Mucosa of stomach (tissue), 1 donor: ENCODE measurements around the gene KRTAP10-3.
"Not testable (repeated sequence)": the region's sequence is repeated elsewhere in the genome, so short reads cannot be mapped to it uniquely, and the experiment has no call there.

Source experiments
- H3K27me3 ChIP-seq: one replicate; pipeline ENCODE4 v1.7.0; 2013; ENCODE audit warnings: mild to moderate bottlenecking, low read length; ENCODE audit not compliant: control insufficient read depth, insufficient read depth
- H3K36me3 ChIP-seq: one replicate; pipeline ENCODE4 v1.7.0; 2013; ENCODE audit warnings: low read length; ENCODE audit not compliant: control insufficient read depth, insufficient read depth
- H3K4me1 ChIP-seq: one replicate; pipeline ENCODE4 v1.7.0; 2013; ENCODE audit warnings: mild to moderate bottlenecking, low read length; ENCODE audit not compliant: control insufficient read depth, insufficient read depth
- H3K4me3 ChIP-seq: one replicate; pipeline ENCODE4 v1.7.0; 2013; ENCODE audit warnings: low read length
- H3K9ac ChIP-seq: one replicate; pipeline ENCODE4 v1.7.0; 2013; ENCODE audit warnings: mild to moderate bottlenecking, low read length, moderate library complexity
- H3K9me3 ChIP-seq: one replicate; pipeline ENCODE4 v1.7.0; 2013; ENCODE audit warnings: mild to moderate bottlenecking, low read length, moderate library complexity; ENCODE audit not compliant: control insufficient read depth
- donor health status: Pancreatic carcinoma.

KRTAP10-3 gene

GRCh38 chr21:44564099-44564498, 5.5 kb upstream of the KRTAP10-3 start:
- Histone ChIP-seq H3K9me3 (no peaks in the 10 kb centered on the region), H3K4me3 (no peak overlapping the region), H3K27me3 (no peaks in the 10 kb centered on the region), H3K36me3 (no peaks in the 10 kb centered on the region), H3K4me1 (no peaks in the 10 kb centered on the region), H3K9ac (no peak overlapping the region)

- not testable (repeated sequence) for H3K4me1 ChIP-seq, H3K9ac ChIP-seq, H3K36me3 ChIP-seq, H3K4me3 ChIP-seq, H3K27me3 ChIP-seq, H3K9me3 ChIP-seq
These were observed 293 bp downstream of the KRTAP10-3 start for GRCh38 chr21:44558329-44558675.

GRCh38 chr21:44557491-44558328, 885 bp downstream of the KRTAP10-3 start:
- Histone ChIP-seq H3K36me3 (no peaks in the 10 kb centered on the region), H3K4me3 (no peak overlapping the region), H3K9me3 (no peaks in the 10 kb centered on the region), H3K27me3 (peaks cover 8% of the 10 kb centered on the region), H3K4me1 (no peaks in the 10 kb centered on the region), H3K9ac (no peak overlapping the region)

GRCh38 chr21:44556879-44557278, 1.7 kb downstream of the KRTAP10-3 start:
- Histone ChIP-seq H3K9me3 (no peaks in the 10 kb centered on the region), H3K36me3 (no peaks in the 10 kb centered on the region), H3K27me3 (peaks cover 8% of the 10 kb centered on the region), H3K9ac (no peak overlapping the region), H3K4me3 (no peak overlapping the region), H3K4me1 (no peaks in the 10 kb centered on the region)

GRCh38 chr21:44555200-44555875, 3.3 kb downstream of the KRTAP10-3 start:
- Histone ChIP-seq H3K27me3 (peaks cover 8% of the 10 kb centered on the region), H3K9me3 (no peaks in the 10 kb centered on the region)

GRCh38 chr21:44552681-44553080, 5.9 kb downstream of the KRTAP10-3 start:
- no peaks in the 10 kb centered on the region for H3K36me3 ChIP-seq
- H3K27me3 ChIP-seq: peaks cover 7% of the 10 kb centered on the region
- H3K9me3 ChIP-seq: no peaks in the 10 kb centered on the region
- peaks cover 5% of the 10 kb centered on the region for H3K4me1 ChIP-seq
- H3K4me3 ChIP-seq: no peak overlapping the region
- H3K9ac ChIP-seq: no peak overlapping the region

More at GRCh38 chr21:44555200-44555875, 3.3 kb downstream of the KRTAP10-3 start:
- Histone ChIP-seq H3K4me3 (no peak overlapping the region), H3K36me3 (no peaks in the 10 kb centered on the region), H3K9ac (no peak overlapping the region), H3K4me1 (no peaks in the 10 kb centered on the region)

GRCh38 chr21:44552136-44552535, 6.5 kb downstream of the KRTAP10-3 start:
- Histone ChIP-seq H3K27me3 (peaks cover 4% of the 10 kb centered on the region), H3K4me1 (peaks cover 5% of the 10 kb centered on the region), H3K9ac (no peak overlapping the region), H3K4me3 (no peak overlapping the region), H3K9me3 (no peaks in the 10 kb centered on the region), H3K36me3 (no peaks in the 10 kb centered on the region)

GRCh38 chr21:44551340-44551961, 7.1 kb downstream of the KRTAP10-3 start, which contains the start of gene KRTAP10-2:
Gene KRTAP10-2 (minus strand): TSS chr21:44551505. CDS start chr21:44551458, 47 bp downstream.
- Histone ChIP-seq H3K9ac (no peak within 1 kb of the TSS), H3K27me3 (no peaks in the 10 kb centered on the region), H3K4me1 (peaks cover 5% of the 10 kb centered on the region), H3K9me3 (no peaks in the 10 kb centered on the region), H3K36me3 (no peaks in the 10 kb centered on the region), H3K4me3 (no peak within 1 kb of the TSS)

GRCh38 chr21:44550807-44551206, 7.8 kb downstream of the KRTAP10-3 start:
- Histone ChIP-seq H3K27me3 (no peaks in the 10 kb centered on the region), H3K36me3 (no peaks in the 10 kb centered on the region), H3K4me3 (no peak overlapping the region), H3K4me1 (peaks cover 5% of the 10 kb centered on the region), H3K9me3 (no peaks in the 10 kb centered on the region), H3K9ac (no peak overlapping the region)

GRCh38 chr21:44550285-44550684, 8.3 kb downstream of the KRTAP10-3 start:
- not testable (repeated sequence) for H3K4me1 ChIP-seq, H3K9ac ChIP-seq, H3K27me3 ChIP-seq, H3K36me3 ChIP-seq, H3K9me3 ChIP-seq, H3K4me3 ChIP-seq

- Histone ChIP-seq H3K4me1 (peaks cover 5% of the 10 kb centered on the region), H3K4me3 (no peak overlapping the region), H3K9ac (no peak overlapping the region), H3K36me3 (no peaks in the 10 kb centered on the region), H3K9me3 (no peaks in the 10 kb centered on the region), H3K27me3 (no peaks in the 10 kb centered on the region)
These were observed 8.9 kb downstream of the KRTAP10-3 start for GRCh38 chr21:44549525-44550211.

GRCh38 chr21:44548922-44549321, 9.7 kb downstream of the KRTAP10-3 start:
- H3K9ac ChIP-seq: no peak overlapping the region
- no peak overlapping the region for H3K4me3 ChIP-seq
- H3K4me1 ChIP-seq: peaks cover 5% of the 10 kb centered on the region
- H3K27me3 ChIP-seq: no peaks in the 10 kb centered on the region
- H3K9me3 ChIP-seq: no peaks in the 10 kb centered on the region
- H3K36me3 ChIP-seq: no peaks in the 10 kb centered on the region
